GM19238 (cell line): ENCODE data around the gene ZNF726.
"Not testable (repeated sequence)": the region's sequence is repeated elsewhere in the genome, so short reads cannot be mapped to it uniquely, and the experiment has no call there.

Source experiments
- DNase-seq: peaks from one replicate; pipeline ENCODE4 v3.0.0; 2011; ENCODE audit warnings: low spot score; ENCODE audit not compliant: insufficient read length

The ZNF726 gene

GRCh38 chr19:23943411-23943810, 28.7 kb downstream of the ZNF726 start:
- DNase-seq = no peak

- DNase-seq = no peak
Observed at GRCh38 chr19:23946569-23946968, 31.9 kb downstream of the ZNF726 start.

- no peak for DNase-seq
Observed at GRCh38 chr19:23949611-23950010, 34.9 kb downstream of the ZNF726 start.

GRCh38 chr19:23956051-23956450, 41.4 kb downstream of the ZNF726 start:
- DNase-seq = no peak

- no peak for DNase-seq
Observed at GRCh38 chr19:23957660-23958281, 43.1 kb downstream of the ZNF726 start.

GRCh38 chr19:23963396-23963795, 48.7 kb downstream of the ZNF726 start:
- DNase-seq = not testable (repeated sequence)

GRCh38 chr19:23963881-23964280, 49.2 kb downstream of the ZNF726 start:
- not testable (repeated sequence) for DNase-seq

- not testable (repeated sequence) for DNase-seq
Observed at GRCh38 chr19:23964334-23964733, 49.6 kb downstream of the ZNF726 start.

GRCh38 chr19:23969630-23970029, 54.9 kb downstream of the ZNF726 start:
- DNase-seq = no peak

- DNase-seq = no peak
Observed at GRCh38 chr19:23971598-23971997, 56.9 kb downstream of the ZNF726 start.

GRCh38 chr19:23972161-23972560, 57.5 kb downstream of the ZNF726 start:
- no peak for DNase-seq

- DNase-seq = no peak
Observed at GRCh38 chr19:23974941-23975340, 60.3 kb downstream of the ZNF726 start.

GRCh38 chr19:23976631-23977030, 61.9 kb downstream of the ZNF726 start:
- not testable (repeated sequence) for DNase-seq

- DNase-seq = not testable (repeated sequence)
Observed at GRCh38 chr19:23977256-23977655, 62.6 kb downstream of the ZNF726 start.

- no peak for DNase-seq
Observed at GRCh38 chr19:23978068-23978467, 63.4 kb downstream of the ZNF726 start.

- DNase-seq = no peak
Observed at GRCh38 chr19:23980805-23981204, 66.1 kb downstream of the ZNF726 start.

- DNase-seq = no peak
Observed at GRCh38 chr19:23981863-23982262, 67.2 kb downstream of the ZNF726 start.

- DNase-seq = no peak
Observed at GRCh38 chr19:23983406-23983805, 68.7 kb downstream of the ZNF726 start.
